IPS-20b (cell line): ENCODE measurements around the gene DEFB126.
"Not testable (repeated sequence)": the region's sequence is repeated elsewhere in the genome, so short reads cannot be mapped to it uniquely, and the experiment has no call there.

Experiments
- H3K27ac ChIP-seq: one replicate; pipeline ENCODE4 v1.5.1; 2013; ENCODE audit warnings: low read length
- H3K27me3 ChIP-seq: 2 replicates; pipeline ENCODE4 v1.6.1; 2013; ENCODE audit warnings: mild to moderate bottlenecking, low read length, inconsistent platforms; ENCODE audit not compliant: insufficient read depth
- H3K36me3 ChIP-seq: 2 replicates; pipeline ENCODE4 v1.6.1; 2013; ENCODE audit warnings: low read depth, mild to moderate bottlenecking, inconsistent platforms, low read length, moderate library complexity; ENCODE audit not compliant: insufficient read depth
- H3K4me1 ChIP-seq: 2 replicates; pipeline ENCODE4 v1.6.1; 2013; ENCODE audit warnings: mild to moderate bottlenecking, control low read depth, inconsistent platforms, low read length, moderate library complexity; ENCODE audit not compliant: insufficient read depth
- H3K4me3 ChIP-seq: 2 replicates; pipeline ENCODE4 v1.5.1; 2013; ENCODE audit warnings: mild to moderate bottlenecking, low read length, inconsistent platforms
- H3K9ac ChIP-seq: 2 replicates; pipeline ENCODE4 v1.6.1; 2013; ENCODE audit warnings: low read depth, mild to moderate bottlenecking, inconsistent platforms, low read length, moderate library complexity
- H3K9me3 ChIP-seq: 2 replicates; pipeline ENCODE4 v1.6.1; 2013; ENCODE audit warnings: mild to moderate bottlenecking, low read depth, low read length, inconsistent platforms; ENCODE audit not compliant: insufficient read depth

Gene DEFB126

GRCh38 chr20:142290-142689, at the start of gene DEFB126:
DEFB126 (plus strand) TSS chr20:142590; CDS start chr20:142629, 39 bp downstream.
- Histone ChIP-seq H3K9me3 (peaks cover 6% of the 10 kb centered on the region; the same call in 1 of the 2 replicates), H3K27ac (no peak within 1 kb of the TSS), H3K4me3 (no peak within 1 kb of the TSS), H3K36me3 (no peaks in the 10 kb centered on the region), H3K27me3 (0 out of 2 replicates have a peak, but pooled peaks cover 6% of the 10 kb centered on the region), H3K4me1 (peaks cover 10% of the 10 kb centered on the region; the same call in 1 of the 2 replicates), H3K9ac (no peak within 1 kb of the TSS)

- no peak overlapping the region for H3K27ac ChIP-seq
- H3K4me1 ChIP-seq = no peaks in the 10 kb centered on the region
- peaks cover 26% of the 10 kb centered on the region; the same call in 1 of the 2 replicates for H3K9me3 ChIP-seq
- H3K36me3 ChIP-seq = no peaks in the 10 kb centered on the region
- H3K4me3 ChIP-seq = no peak overlapping the region
- H3K27me3 ChIP-seq = no peaks in the 10 kb centered on the region
- no peak overlapping the region for H3K9ac ChIP-seq
Measured at GRCh38 chr20:93641-94040, 48.7 kb upstream of the DEFB126 start.

- H3K27ac ChIP-seq = no peak overlapping the region
- no peaks in the 10 kb centered on the region for H3K36me3 ChIP-seq
- no peak overlapping the region for H3K4me3 ChIP-seq
- H3K9ac ChIP-seq = no peak overlapping the region
- H3K27me3 ChIP-seq = no peaks in the 10 kb centered on the region
- H3K9me3 ChIP-seq = peaks cover 26% of the 10 kb centered on the region; the same call in 1 of the 2 replicates
- no peaks in the 10 kb centered on the region for H3K4me1 ChIP-seq
Measured at GRCh38 chr20:95215-95614, 47.2 kb upstream of the DEFB126 start.

- not testable (repeated sequence) for H3K9ac ChIP-seq, H3K4me1 ChIP-seq, H3K27me3 ChIP-seq, H3K4me3 ChIP-seq, H3K27ac ChIP-seq, H3K36me3 ChIP-seq
- peaks cover 26% of the 10 kb centered on the region; the same call in 1 of the 2 replicates for H3K9me3 ChIP-seq
Measured at GRCh38 chr20:97691-98090, 44.7 kb upstream of the DEFB126 start.

GRCh38 chr20:101975-102374, 40.4 kb upstream of the DEFB126 start:
- H3K36me3 ChIP-seq = no peaks in the 10 kb centered on the region
- H3K4me3 ChIP-seq = no peak overlapping the region
- H3K9ac ChIP-seq = no peak overlapping the region
- H3K4me1 ChIP-seq = peaks cover 4% of the 10 kb centered on the region; the same call in 1 of the 2 replicates
- H3K9me3 ChIP-seq = peaks cover 1% of the 10 kb centered on the region; the same call in 1 of the 2 replicates
- H3K27me3 ChIP-seq = no peaks in the 10 kb centered on the region; the same call in 1 of the 2 replicates
- H3K27ac ChIP-seq = no peak overlapping the region

GRCh38 chr20:103456-103855, 38.9 kb upstream of the DEFB126 start:
- Histone ChIP-seq H3K36me3 (no peaks in the 10 kb centered on the region), H3K4me3 (no peak overlapping the region), H3K4me1 (peaks cover 4% of the 10 kb centered on the region; the same call in 1 of the 2 replicates), H3K27ac (no peak overlapping the region), H3K27me3 (no peaks in the 10 kb centered on the region; the same call in 1 of the 2 replicates), H3K9ac (no peak overlapping the region), H3K9me3 (no peaks in the 10 kb centered on the region)

- Histone ChIP-seq H3K9me3 (peaks cover 6% of the 10 kb centered on the region; the same call in 1 of the 2 replicates), H3K36me3 (no peaks in the 10 kb centered on the region), H3K4me1 (no peaks in the 10 kb centered on the region), H3K4me3 (no peak overlapping the region), H3K27ac (no peak overlapping the region), H3K9ac (no peak overlapping the region), H3K27me3 (no peaks in the 10 kb centered on the region)
Measured at GRCh38 chr20:112396-112795, 30.0 kb upstream of the DEFB126 start.

- no peaks in the 10 kb centered on the region for H3K36me3 ChIP-seq
- H3K4me3 ChIP-seq = no peak overlapping the region
- H3K27ac ChIP-seq = no peak overlapping the region
- no peaks in the 10 kb centered on the region for H3K4me1 ChIP-seq
- H3K9ac ChIP-seq = no peak overlapping the region
- H3K27me3 ChIP-seq = no peaks in the 10 kb centered on the region
- peaks cover 12% of the 10 kb centered on the region; the same call in 1 of the 2 replicates for H3K9me3 ChIP-seq
Measured at GRCh38 chr20:117518-117917, 24.9 kb upstream of the DEFB126 start.

GRCh38 chr20:129786-130323, 12.5 kb upstream of the DEFB126 start:
- H3K4me3 ChIP-seq, H3K36me3 ChIP-seq, H3K27me3 ChIP-seq, H3K9ac ChIP-seq, H3K9me3 ChIP-seq, H3K27ac ChIP-seq, H3K4me1 ChIP-seq: not testable (repeated sequence)

- H3K9ac ChIP-seq = no peak overlapping the region
- no peaks in the 10 kb centered on the region for H3K36me3 ChIP-seq
- no peaks in the 10 kb centered on the region for H3K4me1 ChIP-seq
- peaks cover 6% of the 10 kb centered on the region; the same call in 1 of the 2 replicates for H3K9me3 ChIP-seq
- no peak overlapping the region for H3K27ac ChIP-seq
- H3K4me3 ChIP-seq = no peak overlapping the region
- 0 out of 2 replicates have a peak, but pooled peaks cover 6% of the 10 kb centered on the region for H3K27me3 ChIP-seq
Measured at GRCh38 chr20:137668-138490, 4.5 kb upstream of the DEFB126 start.

- peaks cover 6% of the 10 kb centered on the region; the same call in 1 of the 2 replicates for H3K27me3 ChIP-seq
- H3K27ac ChIP-seq = no peak overlapping the region
- no peak overlapping the region for H3K9ac ChIP-seq
- no peak overlapping the region for H3K4me3 ChIP-seq
- H3K36me3 ChIP-seq = no peaks in the 10 kb centered on the region
- H3K9me3 ChIP-seq = no peaks in the 10 kb centered on the region
- peaks cover 10% of the 10 kb centered on the region; the same call in 1 of the 2 replicates for H3K4me1 ChIP-seq
Measured at GRCh38 chr20:145877-146276, 3.5 kb downstream of the DEFB126 start.

- H3K27ac ChIP-seq = no peak overlapping the region
- no peaks in the 10 kb centered on the region for H3K4me1 ChIP-seq
- no peaks in the 10 kb centered on the region; the same call in 1 of the 2 replicates for H3K27me3 ChIP-seq
- no peaks in the 10 kb centered on the region for H3K9me3 ChIP-seq
- no peaks in the 10 kb centered on the region for H3K36me3 ChIP-seq
- H3K9ac ChIP-seq = no peak overlapping the region
- H3K4me3 ChIP-seq = no peak overlapping the region
Measured at GRCh38 chr20:152131-152530, 9.7 kb downstream of the DEFB126 start.
